ENCODE results near the gene L2HGDH.

L2HGDH gene

GRCh38 chr14:50311972-50312733, at the start of gene L2HGDH, which contains the start of gene DMAC2L:
Gene L2HGDH, minus strand, starts transcription at chr14:50312229. Its CDS starts 79 bp downstream, at chr14:50312150.
Gene DMAC2L, plus strand, starts transcription at chr14:50312324. Its CDS starts 9,164 bp downstream, at chr14:50321488.
- H3K36me3 ChIP-seq (replicated peaks; ENCODE audit: insufficient read depth, low read length): no peaks in the 10 kb centered on the region
- H3K9ac ChIP-seq (ENCODE audit: low read length): peak within 1 kb of the TSS; percentile 70
- peak; percentile 90 for DNase-seq
- peak within 1 kb of the TSS; percentile 74; the same call in 1 of the 2 replicates for H3K27ac ChIP-seq (ENCODE audit: low read length)
- peak within 1 kb of the TSS; percentile 84 for H3K4me3 ChIP-seq (ENCODE audit: low read length)
- H3K4me2 ChIP-seq (ENCODE audit: low read depth, low read length): peak within 1 kb of the TSS; percentile 87
- peaks cover 12% of the 10 kb centered on the region for H3K79me2 ChIP-seq (ENCODE audit: low read length)
- H3F3A ChIP-seq (ENCODE audit: insufficient read depth, low read length): 0 out of 2 replicates have a peak, but pooled peaks cover 3% of the 10 kb centered on the region
- H3K9me2 ChIP-seq (replicated peaks; ENCODE audit: insufficient read depth, low read length): no peaks in the 10 kb centered on the region
- TF ChIP-seq EZH2 (optimal IDR thresholded peaks at IDR 0.05; ENCODE audit: low read depth, low read length) (no peak), EZH2phosphoT487 (IDR thresholded peaks at IDR 0.05; ENCODE audit: low read length) (no peak), CTCF (IDR thresholded peaks at IDR 0.05; ENCODE audit: low read length) (no peak; the same call in 1 of the 2 replicates)
- H3K27me3 ChIP-seq (replicated peaks; ENCODE audit: insufficient read depth, low read length): no peaks in the 10 kb centered on the region
- H2AFZ ChIP-seq (ENCODE audit: low read length): peak within 1 kb of the TSS; percentile 75
- H3K4me1 ChIP-seq (ENCODE audit: low read length): peaks cover 6% of the 10 kb centered on the region; the same call in 1 of the 2 replicates
- H4K20me1 ChIP-seq (ENCODE audit: insufficient read depth, low read length): no peaks in the 10 kb centered on the region
- no peaks in the 10 kb centered on the region for H3K9me3 ChIP-seq (replicated peaks; ENCODE audit: insufficient read depth, low read length)

- H3K9me2 ChIP-seq (replicated peaks; ENCODE audit: insufficient read depth, low read length): no peaks in the 10 kb centered on the region
- H3K4me2 ChIP-seq (ENCODE audit: low read depth, low read length): no peak overlapping the region
- H3K27me3 ChIP-seq (replicated peaks; ENCODE audit: insufficient read depth, low read length): no peaks in the 10 kb centered on the region
- no peak overlapping the region for H3K9ac ChIP-seq (ENCODE audit: low read length)
- H3K4me1 ChIP-seq (ENCODE audit: low read length): no peaks in the 10 kb centered on the region
- H3K36me3 ChIP-seq (replicated peaks; ENCODE audit: insufficient read depth, low read length): no peaks in the 10 kb centered on the region
- H4K20me1 ChIP-seq (ENCODE audit: insufficient read depth, low read length): no peaks in the 10 kb centered on the region
- H3K79me2 ChIP-seq (ENCODE audit: low read length): no peaks in the 10 kb centered on the region
- no peak for DNase-seq
- no peak overlapping the region for H2AFZ ChIP-seq (ENCODE audit: low read length)
- no peak overlapping the region for H3K4me3 ChIP-seq (ENCODE audit: low read length)
- H3K9me3 ChIP-seq (replicated peaks; ENCODE audit: insufficient read depth, low read length): no peaks in the 10 kb centered on the region
- TF ChIP-seq EZH2phosphoT487 (IDR thresholded peaks at IDR 0.05; ENCODE audit: low read length) (no peak), EZH2 (optimal IDR thresholded peaks at IDR 0.05; ENCODE audit: low read depth, low read length) (no peak), CTCF (IDR thresholded peaks at IDR 0.05; ENCODE audit: low read length) (no peak)
- H3F3A ChIP-seq (ENCODE audit: insufficient read depth, low read length): peaks cover 3% of the 10 kb centered on the region; the same call in 1 of the 2 replicates
- H3K27ac ChIP-seq (ENCODE audit: low read length): no peak overlapping the region
Measured at GRCh38 chr14:50360851-50361250, 48.8 kb upstream of the L2HGDH start.

- Histone ChIP-seq H3K36me3 (replicated peaks; ENCODE audit: insufficient read depth, low read length) (no peaks in the 10 kb centered on the region), H3F3A (ENCODE audit: insufficient read depth, low read length) (peaks cover 3% of the 10 kb centered on the region; the same call in 1 of the 2 replicates), H3K4me3 (ENCODE audit: low read length) (no peak overlapping the region), H3K4me1 (ENCODE audit: low read length) (no peaks in the 10 kb centered on the region), H3K27ac (ENCODE audit: low read length) (no peak overlapping the region), H2AFZ (ENCODE audit: low read length) (no peak overlapping the region), H3K27me3 (replicated peaks; ENCODE audit: insufficient read depth, low read length) (no peaks in the 10 kb centered on the region), H3K4me2 (ENCODE audit: low read depth, low read length) (no peak overlapping the region), H3K9me2 (replicated peaks; ENCODE audit: insufficient read depth, low read length) (no peaks in the 10 kb centered on the region), H3K9me3 (replicated peaks; ENCODE audit: insufficient read depth, low read length) (no peaks in the 10 kb centered on the region), H3K79me2 (ENCODE audit: low read length) (no peaks in the 10 kb centered on the region), H4K20me1 (ENCODE audit: insufficient read depth, low read length) (no peaks in the 10 kb centered on the region), H3K9ac (ENCODE audit: low read length) (no peak overlapping the region)
- no peak for DNase-seq
- TF ChIP-seq CTCF (IDR thresholded peaks at IDR 0.05; ENCODE audit: low read length): no peak
- TF ChIP-seq EZH2phosphoT487 (IDR thresholded peaks at IDR 0.05; ENCODE audit: low read length): no peak
- TF ChIP-seq EZH2 (optimal IDR thresholded peaks at IDR 0.05; ENCODE audit: low read depth, low read length): no peak
Measured at GRCh38 chr14:50360093-50360492, 48.1 kb upstream of the L2HGDH start.

Data from MM.1S (cell line).